Activated naive CD4-positive, alpha-beta T cell treated with anti-CD3 and anti-CD28 coated beads for 36 hours (primary cell): ENCODE measurements around the gene DENND5A. TPM values are rescaled to one million over a fixed set of nuclear protein-coding genes. Genes with fewer than 3 reads are reported as not detected.

Source experiments
- CTCF ChIA-PET: fragments of 350-600 bp; sonication (Branson Sonifier 250); formaldehyde crosslinking; loops from one replicate; lab custom pipeline; 2021; ENCODE audit warnings: antibody characterized with exemption; lab: Charles Lee
- DNase-seq: peaks from one replicate; pipeline ENCODE4 v3.0.0-alpha.2; 2020
- H3K27ac Mint-ChIP-seq: one replicate; pipeline ENCODE4 v1.8.0; 2021; ENCODE audit warnings: mild to moderate bottlenecking, mixed read lengths
- H3K27me3 Mint-ChIP-seq: one replicate; pipeline ENCODE4 v1.8.0; 2021; ENCODE audit warnings: low read depth, mixed read lengths
- H3K36me3 Mint-ChIP-seq: one replicate; pipeline ENCODE4 v1.8.0; 2021; ENCODE audit warnings: low read depth, mixed read lengths
- H3K4me1 Mint-ChIP-seq: one replicate; pipeline ENCODE4 v1.8.0; 2021; ENCODE audit warnings: low read depth, mixed read lengths
- H3K4me3 Mint-ChIP-seq: one replicate; pipeline ENCODE4 v1.8.0; 2021; ENCODE audit warnings: mild to moderate bottlenecking, moderate library complexity, mixed read lengths
- H3K9me3 Mint-ChIP-seq: one replicate; pipeline ENCODE4 v1.8.0; 2021; ENCODE audit warnings: mixed read lengths
- intact Hi-C: fragments of 100-400 bp; cut with micrococcal nuclease; formaldehyde crosslinking; loops from one replicate; pipeline ENCODE4 v1.15.1; 2023
- total RNA-seq, 2 experiments: library from RNA; stranded (reverse); gene quantifications; one replicate each; pipeline ENCODE4 v1.2.3, GENCODE V29; 2021

DENND5A gene
- total RNA-seq, 2 experiments from 2014 or later: 62.3 to 63.5 TPM

- intact Hi-C loops: no loop called here
- no peak for DNase-seq
- Mint-ChIP-seq H3K9me3 (no peaks in the 10 kb centered on the region), H3K27me3 (no peaks in the 10 kb centered on the region), H3K4me1 (peaks cover 34% of the 10 kb centered on the region), H3K27ac (peak overlapping the region; percentile 46), H3K4me3 (no peak overlapping the region), H3K36me3 (peaks cover 24% of the 10 kb centered on the region)
- CTCF ChIA-PET: interaction anchor here (0.6 kb wide), 1 partner anchor 25 kb away, joined by 4 read pairs; no protein-coding TSS in a partner anchor
Observed at GRCh38 chr11:9143721-9144120, 121.4 kb downstream of the DENND5A start.

DNA sequence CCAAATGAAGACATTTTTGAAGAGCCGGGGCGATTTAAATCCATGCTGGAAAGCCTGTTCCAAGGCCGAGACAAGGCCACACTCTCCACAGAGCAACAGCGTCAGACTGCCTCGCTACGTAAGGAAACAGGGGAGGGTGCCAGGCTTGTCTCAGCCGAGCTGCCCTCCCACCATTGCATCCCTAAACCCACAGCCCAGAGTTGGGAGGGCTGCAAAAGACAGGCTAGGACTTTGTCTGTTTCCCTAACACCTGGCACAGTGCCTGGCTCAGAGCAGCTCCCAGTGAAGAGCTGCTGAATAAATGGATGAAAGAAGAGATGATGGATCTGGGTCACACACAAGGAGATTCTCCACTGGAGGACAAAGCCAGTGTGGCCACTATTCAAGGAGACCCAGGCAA lies 122.4 kb downstream of the DENND5A start:
- CTCF ChIA-PET: no interaction called here
- intact Hi-C loops: no loop called here

DNA sequence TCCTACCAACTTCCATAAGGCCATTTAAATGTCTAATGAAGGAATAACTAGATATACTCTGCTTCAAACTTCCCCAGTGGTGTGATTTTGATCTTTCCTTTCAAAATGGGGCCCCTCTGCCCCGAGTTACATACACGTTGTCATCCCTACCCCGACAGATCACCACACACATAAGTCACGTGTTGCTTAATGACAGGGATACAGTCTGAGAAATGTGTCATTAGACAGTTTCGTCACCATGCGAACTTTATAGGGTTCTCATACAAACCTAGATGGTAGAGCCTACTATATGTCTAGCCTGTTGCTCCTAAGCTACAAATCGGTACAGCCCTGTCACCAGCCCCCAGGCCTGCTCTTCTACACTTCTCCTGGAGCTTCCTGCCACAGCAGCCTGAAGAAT lies 124.0 kb downstream of the DENND5A start:
- Mint-ChIP-seq H3K27me3 (no peaks in the 10 kb centered on the region), H3K27ac (peak overlapping the region; percentile 20), H3K36me3 (peaks cover 22% of the 10 kb centered on the region), H3K4me1 (peaks cover 41% of the 10 kb centered on the region), H3K9me3 (no peaks in the 10 kb centered on the region), H3K4me3 (no peak overlapping the region)
- intact Hi-C loops: no loop called here
- DNase-seq: no peak
- CTCF ChIA-PET: no interaction called here

More for the DNA sequence above, 122.4 kb downstream of the DENND5A start:
- H3K9me3 Mint-ChIP-seq: no peaks in the 10 kb centered on the region
- peaks cover 35% of the 10 kb centered on the region for H3K4me1 Mint-ChIP-seq
- H3K4me3 Mint-ChIP-seq: no peak overlapping the region
- no peaks in the 10 kb centered on the region for H3K27me3 Mint-ChIP-seq
- peaks cover 24% of the 10 kb centered on the region for H3K36me3 Mint-ChIP-seq
- no peak for DNase-seq
- H3K27ac Mint-ChIP-seq: peak overlapping the region; percentile 27

- DNase-seq: no peak
- peaks cover 33% of the 10 kb centered on the region for H3K4me1 Mint-ChIP-seq
- no peaks in the 10 kb centered on the region for H3K27me3 Mint-ChIP-seq
- peaks cover 22% of the 10 kb centered on the region for H3K36me3 Mint-ChIP-seq
- no peak overlapping the region for H3K4me3 Mint-ChIP-seq
- CTCF ChIA-PET: interaction anchor here (0.7 to 3.9 kb wide), 6 partner anchors 31 to 367 kb away, joined by 3 to 146 read pairs (median 4); no protein-coding TSS in a partner anchor
- intact Hi-C loops: loop anchor here (1.0 to 10.0 kb wide), 6 partner anchors 21 to 812 kb away; a partner anchor contains a TSS
- peak overlapping the region; percentile 69 for H3K27ac Mint-ChIP-seq
- no peaks in the 10 kb centered on the region for H3K9me3 Mint-ChIP-seq
Observed at GRCh38 chr11:9139628-9140357, 125.4 kb downstream of the DENND5A start.

- intact Hi-C loops: loop anchor here (1.0 to 10.0 kb wide), 6 partner anchors 22 to 812 kb away; a partner anchor contains a TSS
- Mint-ChIP-seq H3K36me3 (peaks cover 22% of the 10 kb centered on the region), H3K4me3 (no peak overlapping the region), H3K9me3 (no peaks in the 10 kb centered on the region), H3K27me3 (no peaks in the 10 kb centered on the region), H3K27ac (peak overlapping the region; percentile 69), H3K4me1 (peaks cover 33% of the 10 kb centered on the region)
- CTCF ChIA-PET: interaction anchor here (0.6 to 3.9 kb wide), 25 partner anchors 10 to 368 kb away, joined by 3 to 146 read pairs (median 7); partner anchors contain the start of genes NRIP3 and TMEM9B
- DNase-seq: peak; percentile 79
Observed at GRCh38 chr11:9138612-9139579, 126.3 kb downstream of the DENND5A start.

DNA sequence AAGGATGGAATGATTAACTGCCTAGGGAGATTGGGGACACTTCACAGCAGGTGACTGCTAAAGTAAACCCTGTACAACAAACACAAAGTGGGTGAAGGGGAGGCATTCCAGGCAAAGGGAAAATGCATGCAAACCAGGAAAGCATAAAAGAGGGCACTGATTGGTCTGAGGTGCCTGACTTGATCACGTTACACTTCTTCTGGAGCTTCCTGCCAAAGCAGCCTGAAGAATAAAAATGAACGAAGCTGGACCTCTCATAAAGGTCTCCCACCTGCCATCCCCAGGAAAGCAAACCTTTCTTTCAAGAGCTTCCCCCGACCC lies 127.1 kb downstream of the DENND5A start:
- no peaks in the 10 kb centered on the region for H3K27me3 Mint-ChIP-seq
- H3K4me1 Mint-ChIP-seq: peaks cover 33% of the 10 kb centered on the region
- intact Hi-C loops: loop anchor here (2.0 to 10.0 kb wide), 3 partner anchors 23 to 811 kb away; a partner anchor contains a TSS
- peaks cover 20% of the 10 kb centered on the region for H3K36me3 Mint-ChIP-seq
- H3K27ac Mint-ChIP-seq: peak overlapping the region; percentile 77
- DNase-seq: no peak
- no peaks in the 10 kb centered on the region for H3K9me3 Mint-ChIP-seq
- CTCF ChIA-PET: interaction anchor here (0.6 to 3.9 kb wide), 53 partner anchors 9 to 438 kb away, joined by 3 to 146 read pairs (median 5); partner anchors contain the start of genes NRIP3 and TMEM9B
- no peak overlapping the region for H3K4me3 Mint-ChIP-seq

DNA sequence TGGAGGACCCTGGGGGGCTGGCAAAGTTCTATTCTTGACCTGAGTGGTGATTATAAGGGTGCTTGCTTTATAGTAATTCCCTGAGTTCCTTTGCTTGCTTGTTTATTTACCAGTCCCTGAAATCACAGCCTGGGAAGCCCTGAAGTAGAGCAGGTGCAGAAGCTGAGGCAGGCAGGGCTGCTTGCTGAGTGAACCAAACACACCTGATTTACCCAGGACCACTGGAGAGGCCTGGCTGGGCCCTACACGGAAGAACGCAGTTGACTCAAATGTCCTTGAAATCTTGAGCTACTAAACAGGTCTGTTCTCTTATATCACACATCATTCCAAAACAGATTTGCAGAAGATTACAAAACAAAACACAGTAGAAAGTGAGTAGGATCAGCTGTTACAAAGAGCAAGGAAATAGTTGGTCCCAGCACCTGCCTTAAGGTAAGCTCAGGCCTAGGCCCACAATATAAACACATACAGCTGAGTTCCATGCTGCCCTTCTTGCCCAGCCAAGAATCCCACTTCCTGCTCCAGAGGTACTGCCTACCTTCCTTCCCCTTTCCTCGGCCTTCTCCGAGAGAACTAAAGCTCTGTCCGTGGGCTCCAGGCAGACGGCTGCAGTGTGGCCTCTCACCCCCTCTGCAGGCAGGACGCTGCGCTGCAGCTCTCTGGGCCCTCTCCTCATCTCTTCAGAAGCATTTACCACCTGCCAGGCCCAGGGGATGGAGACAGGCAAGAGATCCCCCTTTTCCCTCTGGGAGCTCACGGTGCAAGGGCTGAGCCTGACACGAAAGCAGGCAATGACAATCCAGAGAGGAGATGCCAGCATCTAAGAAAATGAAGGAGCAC lies 127.6 kb downstream of the DENND5A start:
- DNase-seq: peak; percentile 85
- no peaks in the 10 kb centered on the region for H3K27me3 Mint-ChIP-seq
- H3K4me3 Mint-ChIP-seq: no peak overlapping the region
- peaks cover 33% of the 10 kb centered on the region for H3K4me1 Mint-ChIP-seq
- CTCF ChIA-PET: interaction anchor here (0.6 to 3.9 kb wide), 57 partner anchors 9 to 438 kb away, joined by 3 to 146 read pairs (median 5); partner anchors contain the start of genes C11orf16, NRIP3 and TMEM9B
- no peaks in the 10 kb centered on the region for H3K9me3 Mint-ChIP-seq
- H3K27ac Mint-ChIP-seq: peak overlapping the region; percentile 77
- H3K36me3 Mint-ChIP-seq: peaks cover 20% of the 10 kb centered on the region
- intact Hi-C loops: loop anchor here (1.0 to 10.0 kb wide), 9 partner anchors 23 to 810 kb away; partner anchors contain the start of genes RPL27A, TMEM9B and TRIM66

GRCh38 chr11:9136741-9137140 lies 128.4 kb downstream of the DENND5A start:
- no peak for DNase-seq
- CTCF ChIA-PET: interaction anchor here (0.8 to 3.9 kb wide), 16 partner anchors 8 to 229 kb away, joined by 3 to 146 read pairs (median 6); partner anchors contain the start of gene C11orf16
- no peak overlapping the region for H3K4me3 Mint-ChIP-seq
- no peaks in the 10 kb centered on the region for H3K27me3 Mint-ChIP-seq
- peaks cover 17% of the 10 kb centered on the region for H3K36me3 Mint-ChIP-seq
- no peaks in the 10 kb centered on the region for H3K9me3 Mint-ChIP-seq
- peaks cover 33% of the 10 kb centered on the region for H3K4me1 Mint-ChIP-seq
- intact Hi-C loops: loop anchor here (1.0 to 10.0 kb wide), 8 partner anchors 43 to 809 kb away; partner anchors contain the start of genes RPL27A, TMEM9B and TRIM66
- H3K27ac Mint-ChIP-seq: peak overlapping the region; percentile 25

GRCh38 chr11:9133956-9134355 lies 131.2 kb downstream of the DENND5A start:
- Mint-ChIP-seq H3K9me3 (no peaks in the 10 kb centered on the region), H3K27ac (no peak overlapping the region), H3K4me3 (no peak overlapping the region), H3K27me3 (no peaks in the 10 kb centered on the region), H3K4me1 (peaks cover 16% of the 10 kb centered on the region), H3K36me3 (peaks cover 8% of the 10 kb centered on the region)
- no peak for DNase-seq
- intact Hi-C loops: loop anchor here (10.0 kb wide), 1 partner anchor 319 kb away; a partner anchor contains a TSS
- CTCF ChIA-PET: no interaction called here

DNA sequence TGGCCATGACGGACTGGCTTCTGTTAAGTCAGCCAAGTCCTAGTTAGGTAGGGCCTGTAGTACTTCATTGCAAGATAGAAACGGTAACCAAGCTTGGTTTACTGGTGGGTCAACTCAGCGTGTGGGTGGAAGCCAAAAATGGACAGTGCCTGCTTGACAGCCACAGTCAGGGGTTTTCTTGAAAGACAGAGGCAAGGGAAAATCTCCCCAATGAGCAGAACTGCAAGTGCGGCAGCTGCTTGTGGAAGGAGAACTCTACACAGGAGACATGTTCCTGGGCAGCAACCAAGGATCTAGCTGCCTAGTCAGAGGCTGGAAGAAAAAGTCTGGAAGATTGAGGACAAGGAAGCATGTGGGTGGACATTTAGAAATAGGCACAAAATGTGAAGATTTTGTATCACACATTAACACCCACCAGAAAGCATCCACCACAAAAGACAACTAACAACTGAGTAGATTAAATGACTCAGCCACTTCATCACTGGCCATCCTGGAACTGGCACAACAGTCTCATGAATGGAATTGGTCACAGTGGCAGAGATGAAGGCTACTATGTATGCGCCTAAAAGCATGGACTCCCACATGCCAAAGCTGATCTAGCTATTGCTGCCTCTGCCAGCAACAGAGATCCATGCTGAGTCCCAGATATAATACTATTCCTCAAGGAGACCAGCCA lies 132.8 kb downstream of the DENND5A start:
- no peaks in the 10 kb centered on the region for H3K9me3 Mint-ChIP-seq
- peaks cover 5% of the 10 kb centered on the region for H3K36me3 Mint-ChIP-seq
- CTCF ChIA-PET: no interaction called here
- H3K27me3 Mint-ChIP-seq: no peaks in the 10 kb centered on the region
- peaks cover 3% of the 10 kb centered on the region for H3K4me1 Mint-ChIP-seq
- intact Hi-C loops: loop anchor here (10.0 kb wide), 1 partner anchor 318 kb away; a partner anchor contains a TSS
- no peak for DNase-seq
- no peak overlapping the region for H3K4me3 Mint-ChIP-seq
- H3K27ac Mint-ChIP-seq: no peak overlapping the region
